ENCODE results near the gene CPED1.

GRCh38 chr7:120986650-120987049 lies 1.9 kb upstream of the CPED1 start:
- TF ChIP-seq CTCF (IDR thresholded peaks at IDR 0.05; ENCODE audit: low read length), result no peak
- TF ChIP-seq EZH2 (IDR thresholded peaks at IDR 0.05; ENCODE audit: borderline replicate concordance, low read length), result no peak

Measured in OCI-LY1 (cell line).